HG02571 (cell line): ENCODE measurements around the gene DACT1.
A peak's percentile ranks its signal among the peaks of the same experiment; 100 is the strongest.
"Not testable (repeated sequence)": the region's sequence is repeated elsewhere in the genome, so short reads cannot be mapped to it uniquely, and the experiment has no call there.

Experiments
- ATAC-seq: cut with Tn5 transposase; IDR thresholded peaks from one replicate; pipeline ENCODE4 v1.9.1; 2021; ENCODE audit warnings: mild to moderate bottlenecking, moderate library complexity; ENCODE audit not compliant: unreplicated experiment

Gene DACT1, protein sequence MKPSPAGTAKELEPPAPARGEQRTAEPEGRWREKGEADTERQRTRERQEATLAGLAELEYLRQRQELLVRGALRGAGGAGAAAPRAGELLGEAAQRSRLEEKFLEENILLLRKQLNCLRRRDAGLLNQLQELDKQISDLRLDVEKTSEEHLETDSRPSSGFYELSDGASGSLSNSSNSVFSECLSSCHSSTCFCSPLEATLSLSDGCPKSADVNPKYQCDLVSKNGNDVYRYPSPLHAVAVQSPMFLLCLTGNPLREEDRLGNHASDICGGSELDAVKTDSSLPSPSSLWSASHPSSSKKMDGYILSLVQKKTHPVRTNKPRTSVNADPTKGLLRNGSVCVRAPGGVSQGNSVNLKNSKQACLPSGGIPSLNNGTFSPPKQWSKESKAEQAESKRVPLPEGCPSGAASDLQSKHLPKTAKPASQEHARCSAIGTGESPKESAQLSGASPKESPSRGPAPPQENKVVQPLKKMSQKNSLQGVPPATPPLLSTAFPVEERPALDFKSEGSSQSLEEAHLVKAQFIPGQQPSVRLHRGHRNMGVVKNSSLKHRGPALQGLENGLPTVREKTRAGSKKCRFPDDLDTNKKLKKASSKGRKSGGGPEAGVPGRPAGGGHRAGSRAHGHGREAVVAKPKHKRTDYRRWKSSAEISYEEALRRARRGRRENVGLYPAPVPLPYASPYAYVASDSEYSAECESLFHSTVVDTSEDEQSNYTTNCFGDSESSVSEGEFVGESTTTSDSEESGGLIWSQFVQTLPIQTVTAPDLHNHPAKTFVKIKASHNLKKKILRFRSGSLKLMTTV

DNA sequence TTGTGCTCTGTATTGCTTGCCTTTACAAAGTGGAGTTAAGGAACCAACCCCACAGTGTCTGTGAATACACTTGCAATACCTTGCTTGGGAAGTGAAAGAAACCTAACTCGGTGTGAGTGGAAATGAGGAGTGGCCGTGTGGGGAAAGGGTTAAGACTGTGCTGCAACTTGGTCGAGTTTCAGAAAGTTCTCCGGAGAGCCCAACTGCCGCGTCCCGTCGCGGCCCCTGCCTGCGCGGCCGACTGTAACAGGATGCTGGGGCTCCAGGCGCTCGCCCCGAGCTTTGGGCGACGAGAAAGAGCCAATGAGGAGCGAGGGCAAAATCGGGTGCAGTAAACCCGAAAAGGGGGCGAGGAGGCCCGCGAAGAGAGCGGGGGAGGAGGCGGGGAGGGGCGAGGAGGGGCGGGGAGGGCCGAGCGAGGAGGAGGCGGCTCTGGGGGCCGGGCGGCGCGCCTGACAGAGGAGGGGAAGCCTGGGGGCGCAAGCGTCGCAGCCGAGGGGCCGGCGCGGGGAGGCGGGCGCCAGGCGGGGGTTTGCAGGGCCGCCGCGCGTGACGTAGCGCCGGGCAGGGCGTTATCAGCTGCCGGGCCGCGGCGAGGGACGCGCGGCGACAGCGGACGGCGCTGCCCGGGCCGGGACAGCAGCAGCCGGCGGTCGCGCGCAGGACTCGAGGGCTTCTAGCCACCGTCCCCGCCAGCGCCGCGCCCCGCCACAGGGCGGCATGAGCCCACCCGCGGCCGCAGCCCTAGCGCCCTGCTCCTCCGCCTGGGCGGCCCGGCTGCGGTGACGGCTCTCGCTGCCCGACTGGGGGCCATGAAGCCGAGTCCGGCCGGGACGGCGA lies at the start of gene DACT1:
TSS of gene DACT1 (plus strand) at position 572 of the 840 bp plus-strand sequence. CDS start at position 813, 241 bp downstream.
- peak; percentile 56 for ATAC-seq

DNA sequence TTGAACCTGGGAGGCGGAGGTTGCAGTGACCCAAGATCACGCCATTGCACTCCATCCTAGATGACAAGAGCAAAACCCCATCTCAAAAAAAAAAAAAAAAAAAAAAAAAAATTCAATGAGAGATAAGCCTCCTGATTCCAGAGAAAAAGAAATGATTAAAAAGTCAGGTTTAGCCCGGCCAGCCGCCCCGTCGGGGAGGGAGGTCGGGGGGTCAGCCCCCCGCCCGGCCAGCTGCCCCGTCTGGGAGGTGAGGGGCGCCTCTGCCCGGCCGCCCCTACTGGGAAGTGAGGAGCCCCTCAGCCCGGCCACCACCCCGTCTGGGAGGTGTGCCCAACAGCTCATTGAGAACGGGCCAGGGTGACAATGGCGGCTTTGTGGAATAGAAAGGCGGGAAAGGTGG lies 49.4 kb upstream of the DACT1 start:
- ATAC-seq = not testable (repeated sequence)

DNA sequence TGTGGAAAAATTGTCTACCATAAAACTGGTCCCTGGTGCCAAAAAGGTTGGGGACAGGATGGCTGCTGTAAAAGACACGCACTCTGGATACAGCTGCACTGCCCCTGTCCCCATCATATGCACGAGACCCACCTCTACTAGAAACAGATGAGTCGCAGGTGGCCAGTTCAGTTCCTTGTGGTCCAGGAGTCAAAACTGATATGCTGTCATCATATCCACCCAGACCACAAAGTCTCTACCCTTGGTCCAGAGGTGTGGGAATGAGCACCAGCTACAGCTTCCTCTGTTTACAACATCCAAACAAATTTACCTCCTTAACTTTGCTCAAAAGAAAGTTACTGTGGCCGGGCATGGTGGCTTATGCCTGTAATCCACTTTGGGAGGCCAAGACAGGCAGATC lies 43.8 kb upstream of the DACT1 start:
- ATAC-seq = no peak

DNA sequence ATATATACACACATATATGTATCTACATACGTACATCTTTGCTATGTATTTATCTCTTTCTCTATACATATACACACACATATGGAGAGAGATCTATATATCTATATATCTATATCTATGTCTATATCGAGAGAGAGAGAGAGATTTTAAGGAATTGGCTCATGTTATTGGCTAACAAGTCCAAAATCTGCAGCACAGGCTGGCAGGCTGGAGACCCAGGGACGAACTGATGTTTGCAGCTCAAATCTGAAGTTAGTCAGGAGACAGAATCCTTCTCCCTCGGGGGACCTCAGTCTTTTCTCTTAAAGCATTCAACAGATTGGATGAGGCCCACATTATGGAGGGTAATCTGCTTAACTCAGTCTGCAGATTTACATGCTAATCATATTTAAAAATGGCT lies 40.7 kb upstream of the DACT1 start:
- no peak for ATAC-seq

DNA sequence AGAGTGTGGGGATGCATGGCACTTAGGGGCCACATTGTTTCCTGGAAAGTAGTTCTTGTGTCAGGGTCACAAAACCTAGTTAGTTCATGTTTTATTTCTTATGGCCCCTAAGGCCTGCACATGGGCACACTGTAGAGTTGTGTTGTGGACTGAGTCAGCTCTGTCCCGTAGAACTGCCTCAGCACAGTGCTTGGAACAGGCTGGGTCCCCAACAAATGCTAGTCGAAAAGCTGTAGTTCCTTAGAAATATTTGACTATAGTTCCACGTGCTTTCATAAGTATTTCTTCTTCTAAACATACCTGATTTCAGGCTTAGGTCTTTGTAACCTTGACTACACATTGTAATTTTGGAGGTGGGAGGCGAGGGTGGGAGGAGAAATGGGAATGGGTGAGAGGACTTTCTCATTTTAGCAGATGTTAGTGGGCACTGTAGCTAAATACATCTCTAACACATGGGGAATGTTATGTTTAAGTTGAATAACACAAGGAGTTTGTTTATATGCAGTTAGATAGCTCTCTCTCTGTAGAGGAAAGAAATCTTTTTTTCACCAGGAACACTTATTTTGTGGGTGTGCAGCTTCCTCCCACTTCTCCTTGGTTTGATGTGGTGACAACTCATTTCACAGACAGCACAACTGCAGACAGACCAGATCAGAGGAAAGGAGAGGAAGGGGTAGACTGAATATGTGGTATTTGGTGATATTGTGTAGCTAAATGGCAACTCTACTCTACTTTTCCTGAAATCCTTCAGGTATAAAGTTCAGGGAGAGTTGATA lies 39.5 kb upstream of the DACT1 start:
- ATAC-seq = no peak

DNA sequence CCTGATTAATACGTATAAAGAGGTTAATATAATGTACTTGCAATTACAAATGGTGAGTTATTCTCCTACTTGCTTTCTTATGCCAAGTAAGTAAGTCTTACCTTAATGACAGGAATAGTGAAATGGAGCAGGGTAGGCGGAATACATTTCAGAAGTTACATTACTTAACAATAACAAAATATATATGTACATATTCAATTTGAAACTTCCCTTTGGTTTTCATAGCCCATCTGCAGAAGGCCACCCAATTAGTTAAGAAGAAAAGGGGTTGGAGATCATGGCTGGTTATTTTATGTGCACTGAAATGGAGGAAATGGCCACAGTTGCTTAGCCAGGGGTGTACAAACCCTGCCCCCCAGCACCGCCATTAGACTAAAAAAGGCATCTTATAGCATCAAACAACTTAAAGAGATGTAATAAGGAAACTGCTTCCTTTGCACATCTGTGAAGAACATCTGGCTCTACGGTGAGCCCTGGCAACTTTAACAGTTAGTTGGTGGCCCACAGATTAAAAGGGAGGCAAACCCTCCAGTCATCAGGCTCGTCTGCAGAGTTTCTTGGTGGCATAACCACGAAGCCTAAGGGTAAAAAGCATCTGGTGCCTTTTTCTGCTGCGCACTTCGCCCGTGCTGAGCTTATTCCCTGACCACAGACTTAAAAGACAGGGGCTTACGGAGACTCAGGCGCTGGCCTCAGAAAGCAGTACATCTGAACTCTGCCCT lies 38.8 kb upstream of the DACT1 start:
- ATAC-seq = no peak

DNA sequence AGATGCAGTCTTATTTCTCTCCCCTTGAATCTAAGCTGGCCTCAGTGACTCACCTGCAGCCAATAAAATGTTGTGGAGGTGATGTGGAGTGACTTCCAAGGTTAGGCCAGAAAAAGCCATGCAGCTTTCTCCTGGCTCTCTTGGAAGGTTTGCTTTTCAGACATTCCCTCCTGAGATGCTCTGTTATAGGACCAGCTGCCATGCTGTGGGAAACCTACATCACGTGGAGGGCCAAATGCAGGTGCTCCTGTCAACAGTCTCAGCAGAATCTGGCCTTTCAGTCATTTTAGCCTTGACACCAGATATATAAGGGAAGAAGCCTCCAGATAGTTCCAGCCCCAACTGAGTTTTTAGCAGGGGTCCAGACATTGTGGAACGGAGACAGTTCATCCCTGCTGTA lies 38.1 kb upstream of the DACT1 start:
- no peak for ATAC-seq

DNA sequence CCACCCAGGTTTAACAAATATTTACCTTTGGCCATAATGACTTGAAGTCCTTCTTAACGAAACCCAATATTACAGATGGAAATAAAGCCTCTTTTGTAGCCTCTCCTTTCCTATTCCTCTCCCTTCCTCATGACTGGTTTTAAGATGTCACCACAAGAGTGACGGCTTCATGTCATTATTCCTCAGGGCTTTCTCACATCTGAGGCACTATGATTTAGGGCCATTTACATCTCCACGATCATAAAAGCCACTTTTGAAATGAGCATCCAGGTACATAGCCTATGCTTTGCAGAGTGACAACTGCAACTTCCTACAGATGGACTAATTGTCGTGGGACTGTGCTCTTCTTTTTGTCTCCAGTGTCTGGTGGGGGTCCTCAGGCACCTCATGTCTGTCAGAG lies 32.3 kb upstream of the DACT1 start:
- ATAC-seq = no peak

DNA sequence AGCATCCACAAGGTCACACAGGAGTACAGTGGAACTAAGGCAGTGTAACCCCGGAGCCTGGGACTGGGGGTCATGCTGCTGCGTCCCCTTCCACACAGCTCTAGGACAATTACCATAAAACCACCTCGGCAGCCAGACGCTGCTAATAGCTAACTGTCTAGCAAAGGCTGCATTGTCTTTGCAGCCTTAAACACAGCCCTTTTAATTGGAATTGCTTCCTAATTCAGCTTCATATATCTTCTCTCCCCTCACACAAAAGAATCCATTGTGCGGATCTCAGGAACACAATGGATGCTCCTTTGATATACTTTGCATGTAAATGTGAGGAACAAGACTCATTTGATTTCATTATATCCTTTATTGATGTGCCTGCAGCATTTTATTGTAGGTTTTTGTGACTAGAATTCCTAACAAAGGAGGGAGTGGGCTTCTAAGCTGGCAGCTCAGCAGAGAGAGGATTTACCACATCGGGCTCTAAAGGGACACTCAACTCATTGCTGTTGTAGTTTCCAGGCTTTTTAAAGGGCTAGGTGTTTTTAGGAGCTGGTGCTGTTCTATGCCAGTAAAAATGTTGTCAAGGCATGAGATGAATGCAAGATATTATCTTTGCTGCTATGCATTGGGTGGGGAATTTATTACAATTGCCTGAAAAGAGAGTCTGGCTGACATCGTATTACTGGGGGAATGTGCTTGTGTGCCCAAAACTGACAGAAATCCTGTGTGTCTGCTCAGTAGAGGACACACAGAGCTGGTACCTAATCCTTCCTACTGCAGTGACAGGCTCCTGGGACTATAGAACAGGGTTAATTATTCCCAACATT lies 30.4 kb upstream of the DACT1 start:
- no peak for ATAC-seq

DNA sequence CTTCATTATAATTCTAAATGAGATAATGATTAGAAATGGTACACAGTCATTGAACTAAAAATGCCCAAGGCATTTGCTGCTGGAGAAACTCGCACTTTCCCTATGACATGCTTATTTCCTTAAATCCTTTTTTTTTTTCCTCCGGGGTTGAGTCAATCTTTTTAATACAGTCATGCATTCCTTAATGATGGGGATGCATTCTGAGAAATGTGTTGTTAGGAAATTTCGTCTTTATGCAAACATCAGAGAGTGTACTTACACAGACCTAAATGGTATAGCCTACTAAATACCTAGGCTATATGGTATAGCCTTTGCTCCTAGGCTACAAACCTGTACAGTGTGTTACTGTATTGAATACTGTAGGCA lies 29.8 kb upstream of the DACT1 start:
- ATAC-seq = no peak

DNA sequence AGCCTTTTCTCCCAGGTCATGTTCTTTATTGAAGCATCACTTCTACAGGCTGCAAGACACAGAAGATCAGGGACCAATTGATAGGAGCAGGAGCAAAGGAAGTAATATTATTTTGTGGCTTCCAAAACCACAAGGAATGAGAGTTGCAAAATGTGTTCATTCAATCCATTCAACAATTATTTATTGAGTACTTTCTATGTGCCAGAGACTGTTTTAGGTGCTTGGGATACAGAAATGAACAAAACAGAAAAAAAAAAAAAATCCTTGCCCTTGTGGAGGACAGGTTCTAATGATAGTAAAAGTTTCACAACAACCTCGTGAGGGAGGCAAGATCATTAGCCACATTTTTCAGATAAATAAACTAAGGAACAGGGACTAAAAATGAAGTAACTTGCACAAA lies 20.1 kb upstream of the DACT1 start:
- no peak for ATAC-seq

DNA sequence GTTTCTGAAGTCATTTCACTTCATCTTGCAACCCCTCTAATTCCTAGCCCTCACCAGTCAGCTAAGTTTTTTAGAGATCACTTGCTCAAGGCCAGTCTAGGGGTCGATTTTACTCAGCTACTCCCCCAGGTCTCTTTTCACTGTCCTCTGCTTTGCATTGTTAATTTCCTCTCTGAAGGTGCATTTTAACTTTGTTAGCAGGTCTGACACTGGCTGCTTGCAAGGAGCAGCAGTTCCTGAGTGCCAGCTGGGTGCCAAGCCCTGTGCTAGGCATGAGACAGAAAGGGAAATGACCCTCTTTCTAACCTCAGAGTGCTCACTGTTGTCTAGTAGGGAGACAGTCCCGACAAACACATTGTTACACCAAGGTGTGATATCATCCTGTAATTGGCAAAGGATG lies 17.8 kb upstream of the DACT1 start:
- no peak for ATAC-seq

DNA sequence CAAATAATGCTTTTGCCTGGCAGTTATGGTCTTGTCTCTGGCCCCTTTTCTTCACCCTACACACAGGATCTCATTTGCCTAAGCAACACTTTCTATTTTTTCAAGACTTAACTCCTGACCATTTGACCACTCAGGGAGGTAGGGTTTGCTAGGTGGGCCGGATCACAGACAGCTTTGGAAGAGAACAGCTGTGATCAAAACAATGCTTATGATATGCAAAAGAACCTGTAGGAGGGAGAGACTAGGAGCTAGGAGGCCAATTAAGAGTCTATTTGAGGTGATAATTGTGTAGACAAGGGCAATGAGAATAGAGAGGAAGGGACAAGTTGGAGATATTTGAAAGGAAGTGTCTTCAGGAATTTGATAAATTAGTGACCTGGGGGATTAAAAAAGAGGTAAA lies 12.3 kb upstream of the DACT1 start:
- no peak for ATAC-seq

DNA sequence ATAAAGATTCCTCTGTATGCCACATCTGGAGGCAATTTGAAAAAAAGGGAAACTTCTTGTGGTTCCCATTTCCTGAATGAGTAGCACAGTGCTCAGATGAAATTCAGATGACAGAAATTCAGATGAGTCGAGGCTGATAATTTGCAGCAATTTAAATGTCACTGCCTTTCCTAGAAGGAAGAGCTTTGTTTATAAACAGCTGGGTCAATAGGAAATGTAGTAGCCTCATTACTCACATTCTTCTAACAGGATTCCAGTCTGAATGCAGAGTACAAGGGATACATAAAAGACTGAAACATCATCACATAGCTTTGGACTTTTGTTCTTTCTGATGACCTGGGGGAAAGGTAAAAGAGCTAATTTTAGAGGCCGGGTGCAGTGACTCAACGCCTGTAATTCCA lies 11.3 kb upstream of the DACT1 start:
- no peak for ATAC-seq

DNA sequence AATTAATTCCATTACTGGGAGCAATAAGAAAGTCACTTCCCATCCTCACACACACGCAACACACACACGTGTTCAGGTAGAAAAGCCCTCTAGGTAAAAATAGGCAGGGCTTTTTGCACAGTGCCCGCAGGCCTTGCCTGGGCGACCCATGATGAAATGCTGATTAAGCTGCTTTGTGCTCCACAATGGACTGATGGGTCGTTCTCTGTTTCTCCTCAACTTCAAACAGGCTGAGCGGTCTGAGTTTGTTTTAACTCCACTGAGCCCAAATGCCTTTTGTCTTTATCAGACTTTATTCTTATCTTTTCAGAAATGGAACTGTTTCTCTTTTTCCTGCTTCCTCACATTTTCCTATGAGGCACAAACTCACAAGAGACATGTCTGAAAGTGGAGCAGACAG lies 9.4 kb upstream of the DACT1 start:
- ATAC-seq = no peak

DNA sequence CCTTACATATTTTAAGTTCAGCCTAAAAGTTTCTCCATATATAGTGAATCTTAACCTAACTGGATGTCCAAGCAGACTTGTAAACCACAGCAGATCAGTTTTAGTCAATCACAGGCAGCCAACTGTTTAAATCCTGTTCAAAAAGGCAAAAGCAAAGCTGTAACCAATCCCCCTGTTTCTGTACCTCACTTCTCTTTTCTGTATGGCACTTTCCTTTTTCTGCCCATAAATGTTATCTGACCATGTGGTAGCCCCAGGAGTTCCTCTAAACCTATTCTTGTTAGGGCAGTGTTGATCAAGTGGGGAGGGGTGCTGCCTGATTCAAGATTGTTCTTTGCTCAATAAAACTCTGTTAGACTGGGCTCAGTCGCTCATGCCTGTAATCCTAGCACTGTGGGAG lies 8.5 kb upstream of the DACT1 start:
- ATAC-seq = no peak

DNA sequence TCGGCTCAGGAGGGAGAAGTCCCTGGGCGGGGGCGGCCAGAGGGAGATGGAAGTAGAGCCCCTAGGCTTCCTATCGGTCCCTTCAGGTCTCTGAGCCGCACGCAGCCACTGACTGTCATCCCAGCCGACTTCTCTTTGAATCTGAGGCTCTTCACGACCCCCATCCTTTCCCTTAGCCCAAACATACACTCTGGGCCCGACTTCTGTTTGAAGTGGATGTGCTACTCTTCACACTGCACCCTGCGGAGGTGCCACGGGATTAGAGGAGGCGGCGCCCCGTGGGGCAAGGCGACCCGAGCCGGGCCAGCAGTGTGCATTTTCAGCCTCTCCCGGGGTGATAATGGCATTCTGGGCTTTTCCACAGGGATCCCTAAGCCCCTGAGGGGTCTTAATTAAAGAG lies 6.0 kb upstream of the DACT1 start:
- ATAC-seq = no peak

DNA sequence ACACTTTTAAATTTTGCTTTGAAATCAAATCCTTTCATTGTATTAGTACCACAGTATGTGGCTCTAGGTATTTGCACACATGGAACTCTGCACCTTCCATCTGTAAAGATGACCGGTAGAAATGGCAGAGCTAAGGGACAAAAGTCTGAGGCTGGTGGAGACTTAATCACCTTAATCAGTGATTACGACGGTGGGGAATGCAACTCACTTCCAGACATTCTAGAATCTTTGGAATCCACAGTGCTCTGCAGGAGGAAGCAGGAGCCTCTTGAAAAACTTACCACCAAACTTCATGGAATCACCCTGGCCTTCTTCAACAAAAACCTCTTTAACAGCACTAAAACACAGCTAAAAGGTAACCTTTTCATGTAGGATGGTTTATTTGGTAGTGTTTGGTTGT lies 3.9 kb upstream of the DACT1 start:
- ATAC-seq = no peak

DNA sequence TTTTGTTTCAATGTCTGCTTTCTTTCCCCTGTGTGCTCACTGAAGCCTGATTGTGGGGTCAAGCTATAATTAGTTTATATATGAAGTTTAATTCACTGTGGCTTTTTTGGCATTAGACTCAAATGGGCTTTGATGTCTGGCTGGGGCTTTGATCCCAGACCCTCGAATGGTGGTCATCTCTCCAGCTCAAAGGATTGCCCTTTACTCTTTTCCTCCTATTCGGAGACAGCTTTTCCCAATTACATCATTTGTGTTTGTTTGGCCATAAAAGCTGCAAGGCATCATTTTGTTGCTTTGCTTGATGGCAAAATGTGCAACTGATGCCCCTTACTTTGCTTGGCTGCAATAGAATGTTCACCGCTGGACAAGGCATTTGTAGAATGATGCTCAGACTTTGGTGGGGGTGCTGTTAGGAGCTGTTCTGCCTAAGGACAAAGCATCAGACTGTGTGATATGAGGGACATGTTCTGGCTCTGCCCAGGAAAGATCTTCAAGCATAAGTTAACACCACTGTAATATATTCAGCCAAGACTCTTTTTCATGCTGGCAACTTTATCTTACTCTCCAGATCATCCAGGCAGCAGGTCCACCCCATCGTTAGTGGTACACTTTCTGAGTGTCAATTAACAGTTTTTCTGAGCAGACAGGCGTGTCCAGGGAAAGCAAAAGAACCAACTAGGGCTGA lies 3.2 kb upstream of the DACT1 start:
- ATAC-seq = no peak
